Glutamatergic neuron (in vitro differentiated cells): Measurements from ENCODE around the gene EMILIN1. TPM values are rescaled to one million over a fixed set of nuclear protein-coding genes. Genes with fewer than 3 reads are reported as not detected.
"Not testable (repeated sequence)": the region's sequence is repeated elsewhere in the genome, so short reads cannot be mapped to it uniquely, and the experiment has no call there.

Experiments used
- DNase-seq: peaks from one replicate; pipeline ENCODE4 v3.0.0; 2022
- H3K27ac Mint-ChIP-seq: one replicate; pipeline ENCODE4 v1.8.0; 2020; ENCODE audit warnings: mild to moderate bottlenecking, mixed read lengths, inconsistent platforms; ENCODE audit not compliant: unreplicated experiment
- H3K27me3 Mint-ChIP-seq: one replicate; pipeline ENCODE4 v1.8.0; 2020; ENCODE audit warnings: mild to moderate bottlenecking, moderate library complexity, mixed read lengths, inconsistent platforms; ENCODE audit not compliant: unreplicated experiment
- H3K36me3 Mint-ChIP-seq: one replicate; pipeline ENCODE4 v1.8.0; 2020; ENCODE audit warnings: mild to moderate bottlenecking, mixed read lengths, inconsistent platforms; ENCODE audit not compliant: unreplicated experiment
- H3K4me1 Mint-ChIP-seq: one replicate; pipeline ENCODE4 v1.8.0; 2020; ENCODE audit warnings: mild to moderate bottlenecking, low read depth, mixed read lengths, inconsistent platforms; ENCODE audit not compliant: unreplicated experiment
- H3K4me3 Mint-ChIP-seq: one replicate; pipeline ENCODE4 v1.8.0; 2020; ENCODE audit warnings: mild to moderate bottlenecking, mixed read lengths, inconsistent platforms; ENCODE audit not compliant: unreplicated experiment
- H3K9me3 Mint-ChIP-seq: one replicate; pipeline ENCODE4 v1.8.0; 2020; ENCODE audit warnings: mild to moderate bottlenecking, moderate library complexity, mixed read lengths, inconsistent platforms; ENCODE audit not compliant: unreplicated experiment
- CTCF ChIP-seq: fragments of 200-600 bp; sonication (generic); IDR thresholded peaks from one replicate; pipeline ENCODE4 v1.5.0; 2021; ENCODE audit not compliant: partially characterized antibody, unreplicated experiment
- total RNA-seq: library from RNA; stranded (reverse); fragmentation: NEBNext Ultra II Directional; extraction: Animal tissue kit (Norgen Biotek cat#: 25700); gene quantifications from one replicate; pipeline ENCODE4 v1.2.1, GENCODE V29; 2021; ENCODE audit not compliant: unreplicated experiment

Gene EMILIN1
- total RNA-seq, 1 donor from 2014 or later: 3.2 TPM

GRCh38 chr2:27105981-27106380, 27.6 kb downstream of the EMILIN1 start:
- H3K27ac Mint-ChIP-seq: no peak overlapping the region
- no peak for TF ChIP-seq CTCF
- no peak for DNase-seq
- no peak overlapping the region for H3K4me3 Mint-ChIP-seq
- H3K9me3 Mint-ChIP-seq: peaks cover 2% of the 10 kb centered on the region
- no peaks in the 10 kb centered on the region for H3K36me3 Mint-ChIP-seq
- no peaks in the 10 kb centered on the region for H3K4me1 Mint-ChIP-seq
- H3K27me3 Mint-ChIP-seq: no peaks in the 10 kb centered on the region

- no peaks in the 10 kb centered on the region for H3K27me3 Mint-ChIP-seq
- no peak overlapping the region for H3K27ac Mint-ChIP-seq
- TF ChIP-seq CTCF: no peak
- H3K9me3 Mint-ChIP-seq: peaks cover 2% of the 10 kb centered on the region
- H3K4me1 Mint-ChIP-seq: no peaks in the 10 kb centered on the region
- H3K36me3 Mint-ChIP-seq: no peaks in the 10 kb centered on the region
- H3K4me3 Mint-ChIP-seq: no peak overlapping the region
- DNase-seq: no peak
These were observed 29.8 kb downstream of the EMILIN1 start for GRCh38 chr2:27108221-27108620.

GRCh38 chr2:27109083-27109482, 30.7 kb downstream of the EMILIN1 start:
- no peak overlapping the region for H3K4me3 Mint-ChIP-seq
- H3K27ac Mint-ChIP-seq: no peak overlapping the region
- no peak for DNase-seq
- H3K4me1 Mint-ChIP-seq: no peaks in the 10 kb centered on the region
- no peaks in the 10 kb centered on the region for H3K27me3 Mint-ChIP-seq
- H3K9me3 Mint-ChIP-seq: peaks cover 2% of the 10 kb centered on the region
- TF ChIP-seq CTCF: no peak
- H3K36me3 Mint-ChIP-seq: no peaks in the 10 kb centered on the region

GRCh38 chr2:27110603-27111352, 32.4 kb downstream of the EMILIN1 start:
- H3K36me3 Mint-ChIP-seq, H3K27ac Mint-ChIP-seq, DNase-seq, H3K9me3 Mint-ChIP-seq, H3K27me3 Mint-ChIP-seq, H3K4me3 Mint-ChIP-seq, H3K4me1 Mint-ChIP-seq: not testable (repeated sequence)

GRCh38 chr2:27111392-27112078, 33.1 kb downstream of the EMILIN1 start:
- H3K4me3 Mint-ChIP-seq, H3K9me3 Mint-ChIP-seq, H3K27ac Mint-ChIP-seq, DNase-seq, H3K36me3 Mint-ChIP-seq, H3K4me1 Mint-ChIP-seq, H3K27me3 Mint-ChIP-seq: not testable (repeated sequence)

- Mint-ChIP-seq H3K4me1 (peaks cover 1% of the 10 kb centered on the region), H3K9me3 (peaks cover 5% of the 10 kb centered on the region), H3K27me3 (peaks cover 16% of the 10 kb centered on the region), H3K36me3 (no peaks in the 10 kb centered on the region), H3K27ac (no peak overlapping the region), H3K4me3 (no peak overlapping the region)
- no peak for DNase-seq
- TF ChIP-seq CTCF: no peak
These were observed 37.1 kb downstream of the EMILIN1 start for GRCh38 chr2:27115519-27115918.
